GM12865 (cell line): Measurements from ENCODE around the gene PTPN18.

Experiments used
- DNase-seq: peaks from one replicate; pipeline ENCODE4 v3.0.0; 2010; ENCODE audit warnings: low read depth
- H3K4me3 ChIP-seq: 2 replicates; pipeline ENCODE4 v1.5.1; 2011; ENCODE audit warnings: mild to moderate bottlenecking, low read depth, low read length, control low read depth
- TF ChIP-seq, protein P1 (sequence below): IDR thresholded peaks from 2 replicates; pipeline ENCODE4 v1.5.1; 2011; ENCODE audit warnings: low read length, control low read depth, low read depth, inconsistent platforms; ENCODE audit not compliant: insufficient read depth; ENCODE audit errors: missing control alignments

The PTPN18 gene

DNA sequence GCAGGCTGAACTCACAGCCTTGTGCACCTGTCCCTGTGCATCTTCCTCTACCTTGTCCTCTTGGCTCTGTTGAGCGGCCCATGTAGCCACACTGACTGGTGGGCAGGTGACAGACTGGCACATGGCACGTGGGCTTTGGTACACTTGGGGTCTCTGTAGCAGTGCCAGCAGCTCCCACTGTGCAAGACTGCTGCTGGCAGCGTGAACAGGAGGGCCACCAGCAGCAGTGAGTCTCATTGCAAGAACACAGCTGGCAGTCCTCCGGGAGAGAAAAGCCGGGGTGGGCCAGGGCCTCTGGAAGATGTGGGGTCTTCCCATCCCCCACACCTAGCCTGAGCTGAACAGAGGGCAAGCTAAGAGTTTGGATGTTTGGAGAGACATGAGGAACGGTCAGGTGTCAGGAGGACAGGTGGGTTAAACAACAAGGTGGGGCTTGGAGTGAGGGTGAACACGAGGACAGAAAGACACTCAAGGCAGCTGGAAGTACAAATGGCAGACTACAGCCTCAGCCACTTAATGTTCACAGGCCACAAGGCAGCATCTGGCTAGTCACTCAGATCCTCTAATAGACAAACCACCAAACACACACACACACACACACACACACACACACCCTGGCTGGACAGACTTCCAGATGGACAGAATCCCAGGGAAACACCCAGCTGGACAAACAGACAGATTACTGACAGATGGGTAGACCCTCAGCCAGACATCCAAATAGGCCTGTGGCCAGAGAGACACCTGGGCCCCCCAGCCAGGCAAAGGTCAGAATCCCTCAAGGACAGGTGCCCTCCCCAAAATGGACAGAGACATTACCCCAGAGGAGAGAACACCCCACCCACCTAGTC is 2.3 kb upstream of the PTPN18 start:
- no peak overlapping the region for H3K4me3 ChIP-seq
- no peak for DNase-seq

DNA sequence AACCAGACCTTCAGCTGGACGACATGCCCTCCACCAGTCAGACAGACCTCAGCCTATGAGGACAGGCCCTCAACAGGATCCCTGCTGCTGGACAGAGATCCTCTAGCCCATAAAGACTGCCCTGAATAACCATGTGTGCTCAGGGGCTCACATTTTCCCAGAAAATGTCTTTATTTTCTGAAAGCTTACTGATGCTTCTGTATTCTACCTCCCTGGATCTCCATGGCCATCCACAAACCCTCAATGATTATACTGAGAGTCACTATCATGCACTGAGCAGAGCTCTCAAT is 1.8 kb upstream of the PTPN18 start:
- TF ChIP-seq, protein P1, sequence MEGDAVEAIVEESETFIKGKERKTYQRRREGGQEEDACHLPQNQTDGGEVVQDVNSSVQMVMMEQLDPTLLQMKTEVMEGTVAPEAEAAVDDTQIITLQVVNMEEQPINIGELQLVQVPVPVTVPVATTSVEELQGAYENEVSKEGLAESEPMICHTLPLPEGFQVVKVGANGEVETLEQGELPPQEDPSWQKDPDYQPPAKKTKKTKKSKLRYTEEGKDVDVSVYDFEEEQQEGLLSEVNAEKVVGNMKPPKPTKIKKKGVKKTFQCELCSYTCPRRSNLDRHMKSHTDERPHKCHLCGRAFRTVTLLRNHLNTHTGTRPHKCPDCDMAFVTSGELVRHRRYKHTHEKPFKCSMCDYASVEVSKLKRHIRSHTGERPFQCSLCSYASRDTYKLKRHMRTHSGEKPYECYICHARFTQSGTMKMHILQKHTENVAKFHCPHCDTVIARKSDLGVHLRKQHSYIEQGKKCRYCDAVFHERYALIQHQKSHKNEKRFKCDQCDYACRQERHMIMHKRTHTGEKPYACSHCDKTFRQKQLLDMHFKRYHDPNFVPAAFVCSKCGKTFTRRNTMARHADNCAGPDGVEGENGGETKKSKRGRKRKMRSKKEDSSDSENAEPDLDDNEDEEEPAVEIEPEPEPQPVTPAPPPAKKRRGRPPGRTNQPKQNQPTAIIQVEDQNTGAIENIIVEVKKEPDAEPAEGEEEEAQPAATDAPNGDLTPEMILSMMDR, result no peak
- no peak for DNase-seq
- H3K4me3 ChIP-seq, result no peak overlapping the region

More for the DNA sequence above, 2.3 kb upstream of the PTPN18 start:
- TF ChIP-seq, protein P1, result no peak

DNA sequence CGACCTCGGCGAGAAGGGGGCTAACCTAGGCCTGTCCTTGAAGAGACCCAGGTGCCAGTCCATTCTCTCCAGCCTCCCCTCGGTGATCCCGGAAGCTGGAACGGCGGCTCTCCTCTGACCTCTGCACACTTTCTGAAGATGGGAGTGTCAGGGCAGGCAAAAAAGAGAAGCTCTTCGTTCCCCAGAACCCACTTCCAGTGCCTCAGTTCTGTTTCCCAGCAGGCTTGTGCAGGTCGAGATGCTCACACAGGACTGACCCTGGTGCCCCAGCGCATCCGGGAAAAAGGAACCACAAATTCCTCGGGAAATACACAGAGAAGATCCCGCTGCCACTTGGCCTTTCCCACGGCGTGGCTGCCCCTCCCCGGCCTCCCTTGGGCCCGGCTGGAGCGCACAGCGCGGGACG is 681 bp upstream of the PTPN18 start:
- TF ChIP-seq, protein P1, result no peak
- DNase-seq, result no peak
- peak overlapping the region; percentile 71; the same call in 1 of the 2 replicates for H3K4me3 ChIP-seq

DNA sequence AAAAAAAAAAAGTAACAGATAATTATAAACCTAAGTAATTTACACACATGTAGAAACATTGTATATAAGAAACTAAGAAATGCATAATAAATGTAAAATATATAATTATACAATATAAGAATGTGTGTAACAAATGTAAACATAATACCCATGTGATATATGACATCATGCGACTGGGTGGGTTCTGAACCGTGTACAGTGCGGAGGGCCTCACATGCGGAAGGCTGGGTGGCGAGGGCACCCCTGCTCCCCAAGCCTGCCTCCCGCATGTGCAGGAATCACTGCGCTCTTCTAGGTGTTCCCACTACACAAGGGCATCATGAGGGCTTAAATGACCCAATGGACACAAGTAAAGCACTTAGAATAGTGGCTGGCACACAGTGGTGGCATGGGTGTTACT is 2.0 kb downstream of the PTPN18 start:
- no peak for DNase-seq
- H3K4me3 ChIP-seq, result no peak overlapping the region
- TF ChIP-seq, protein P1, result no peak

DNA sequence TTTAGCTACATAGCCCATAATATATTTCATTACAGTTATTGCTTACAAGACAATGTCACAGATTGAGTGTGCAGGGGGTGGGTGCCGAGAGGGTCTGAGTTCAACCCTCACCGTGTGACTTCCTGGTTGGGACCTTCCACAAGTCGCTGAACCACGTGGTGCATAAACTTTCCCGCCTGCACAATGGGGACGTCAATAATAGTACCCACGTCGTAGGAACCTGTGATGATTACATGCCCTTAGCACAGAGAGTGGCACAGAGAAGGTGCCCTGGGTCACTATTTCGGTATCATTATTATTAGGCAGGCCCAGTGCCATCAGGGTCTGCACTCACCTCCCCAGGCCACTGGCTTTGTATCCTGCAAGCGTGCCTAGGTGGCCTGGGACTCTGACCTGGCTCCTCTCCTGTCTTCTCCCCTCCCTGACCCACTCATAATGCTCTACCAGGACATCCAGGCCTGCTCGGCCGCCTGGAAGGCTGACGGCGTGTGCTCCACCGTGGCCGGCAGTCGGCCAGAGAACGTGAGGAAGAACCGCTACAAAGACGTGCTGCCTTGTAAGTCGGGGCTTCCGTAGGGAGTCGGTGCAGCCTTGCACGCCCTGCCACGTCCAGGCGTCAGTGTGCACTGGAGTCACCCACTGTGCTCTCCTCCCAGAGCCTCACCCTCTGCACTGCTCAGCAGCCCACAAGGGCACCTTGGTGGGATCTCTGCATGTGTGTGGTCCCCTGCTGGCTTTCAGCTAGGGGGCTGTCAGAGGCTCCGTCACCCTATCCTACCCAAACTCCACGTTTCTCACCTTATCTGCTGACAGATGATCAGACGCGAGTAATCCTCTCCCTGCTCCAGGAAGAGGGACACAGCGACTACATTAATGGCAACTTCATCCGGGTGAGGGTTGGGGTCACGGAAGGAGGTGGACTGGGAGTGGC is 2.8 kb downstream of the PTPN18 start:
- DNase-seq, result no peak
- TF ChIP-seq, protein P1, result no peak
- no peak overlapping the region for H3K4me3 ChIP-seq

DNA sequence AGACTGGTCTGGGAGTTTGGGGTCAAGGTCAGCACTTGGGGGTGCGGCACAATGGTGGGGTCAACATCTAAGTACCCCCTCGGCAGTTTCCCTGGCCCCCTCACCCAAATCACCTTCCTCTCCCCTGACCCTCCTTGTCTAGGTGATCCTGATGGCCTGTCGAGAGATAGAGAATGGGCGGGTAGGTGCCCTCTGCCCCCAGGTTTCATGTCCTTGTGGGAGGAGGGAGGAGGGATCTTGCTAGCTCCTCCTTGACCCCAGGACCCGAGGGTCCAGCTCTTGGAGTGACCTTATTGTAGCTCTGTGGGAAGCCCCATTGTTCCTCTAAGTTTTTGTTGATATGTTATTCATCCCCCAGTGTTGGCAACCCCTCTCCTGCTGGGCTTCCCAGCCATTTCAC is 3.6 kb downstream of the PTPN18 start:
- DNase-seq, result no peak
- TF ChIP-seq, protein P1, result no peak
- no peak overlapping the region for H3K4me3 ChIP-seq
